ENCODE results near the gene SLC45A1. TPM values are rescaled to one million over a fixed set of nuclear protein-coding genes. Genes with fewer than 3 reads are reported as not detected.

SLC45A1 gene
- total and polyA plus RNA-seq, 9 donors, result 0.70 to 7.2 (median 4.5) TPM

GRCh38 chr1:8367571-8368194 is 49.8 kb downstream of the SLC45A1 start:
- TF ChIP-seq EP300 (IDR thresholded peaks at IDR 0.05) (no peak), POLR2A (IDR thresholded peaks at IDR 0.05) (no peak), CTCF (IDR thresholded peaks at IDR 0.05) (no peak)
- DNase-seq, result no peak
- H3K36me3 ChIP-seq, result no peaks in the 10 kb centered on the region
- no peak overlapping the region for H3K4me3 ChIP-seq
- no peak overlapping the region for H3K27ac ChIP-seq
- intact Hi-C loops (cut with DNase I), result no loop called here
- H3K4me1 ChIP-seq (ENCODE audit: insufficient read depth), result peaks cover 16% of the 10 kb centered on the region
- H3K27me3 ChIP-seq, result no peaks in the 10 kb centered on the region
- no peaks in the 10 kb centered on the region for H3K9me3 ChIP-seq
- 74 to 80% (median 80%) methylated on average over 8 of the region's 8 CpGs for WGBS, 3 donors

GRCh38 chr1:8368956-8369639 is 51.2 kb downstream of the SLC45A1 start:
- DNase-seq, result no peak
- intact Hi-C loops (cut with DNase I), result no loop called here
- Histone ChIP-seq H3K36me3 (no peaks in the 10 kb centered on the region), H3K4me3 (no peak overlapping the region), H3K27ac (no peak overlapping the region), H3K4me1 (ENCODE audit: insufficient read depth) (peaks cover 22% of the 10 kb centered on the region), H3K9me3 (no peaks in the 10 kb centered on the region), H3K27me3 (no peaks in the 10 kb centered on the region)
- WGBS, 3 donors, result 74 to 94% (median 89%) methylated on average over 5 of the region's 5 CpGs
- TF ChIP-seq EP300 (IDR thresholded peaks at IDR 0.05) (no peak), POLR2A (IDR thresholded peaks at IDR 0.05) (no peak), CTCF (IDR thresholded peaks at IDR 0.05) (no peak)

GRCh38 chr1:8370046-8370881 is 52.4 kb downstream of the SLC45A1 start:
- Histone ChIP-seq H3K4me1 (ENCODE audit: insufficient read depth) (peaks cover 28% of the 10 kb centered on the region), H3K4me3 (no peak overlapping the region), H3K27me3 (no peaks in the 10 kb centered on the region), H3K27ac (no peak overlapping the region), H3K9me3 (no peaks in the 10 kb centered on the region), H3K36me3 (no peaks in the 10 kb centered on the region)
- TF ChIP-seq POLR2A (IDR thresholded peaks at IDR 0.05), result no peak
- TF ChIP-seq EP300 (IDR thresholded peaks at IDR 0.05), result no peak
- no peak for TF ChIP-seq CTCF (IDR thresholded peaks at IDR 0.05)
- intact Hi-C loops (cut with DNase I), result no loop called here
- 74 to 77% (median 74%) methylated on average over 14 of the region's 14 CpGs for WGBS, 3 donors
- no peak for DNase-seq

- no peaks in the 10 kb centered on the region for H3K9me3 ChIP-seq
- TF ChIP-seq EP300 (IDR thresholded peaks at IDR 0.05) (no peak), CTCF (IDR thresholded peaks at IDR 0.05) (no peak), POLR2A (IDR thresholded peaks at IDR 0.05) (no peak)
- H3K27me3 ChIP-seq, result no peaks in the 10 kb centered on the region
- intact Hi-C loops (cut with DNase I), result no loop called here
- H3K4me1 ChIP-seq (ENCODE audit: insufficient read depth), result peaks cover 28% of the 10 kb centered on the region
- H3K36me3 ChIP-seq, result no peaks in the 10 kb centered on the region
- WGBS, 3 donors, result 34 to 42% (median 37%) methylated on average over 5 of the region's 5 CpGs
- no peak overlapping the region for H3K27ac ChIP-seq
- peak in 1 of 5 donors; percentile 16 for DNase-seq
- no peak overlapping the region for H3K4me3 ChIP-seq
Observed at GRCh38 chr1:8370905-8371315, 53.0 kb downstream of the SLC45A1 start.
